GM12878 (cell line): ENCODE data around the gene TET1.

Experiments used
- CREB1 ChIP-seq: IDR thresholded peaks from 2 replicates; pipeline ENCODE4 v1.6.1; 2012; ENCODE audit warnings: low read depth, mild to moderate bottlenecking, inconsistent platforms
- ESRRA ChIP-seq: IDR thresholded peaks from 2 replicates; pipeline ENCODE4 v1.6.1; 2012; ENCODE audit warnings: mild to moderate bottlenecking, low read length, improper control_type of control experiment
- NFIC ChIP-seq: IDR thresholded peaks from 2 replicates; pipeline ENCODE4 v1.6.1; 2012; ENCODE audit warnings: low read depth, mild to moderate bottlenecking, inconsistent platforms, low read length, moderate library complexity
- POLR2A ChIP-seq: IDR thresholded peaks from 2 replicates; pipeline ENCODE4 v1.6.1; 2011; ENCODE audit warnings: low read depth, mild to moderate bottlenecking, low read length
- RAD21 ChIP-seq: IDR thresholded peaks from 2 replicates; pipeline ENCODE4 v1.6.1; 2011; ENCODE audit warnings: mild to moderate bottlenecking, low read depth, low read length, moderate library complexity; ENCODE audit not compliant: insufficient read depth
- TF ChIP-seq, protein P1 (sequence below), 3 experiments: IDR thresholded peaks in 2 of 3; conservative IDR thresholded peaks in 1 of 3; 2 replicates each; pipeline ENCODE4 v1.5.1; 2011; ENCODE audit warnings: low read depth in 3 of 3, low read length in 3 of 3, mild to moderate bottlenecking in 3 of 3, control low read depth in 2 of 3, moderate library complexity in 2 of 3, inconsistent platforms in 1 of 3, mixed read lengths in 1 of 3; ENCODE audit not compliant: control insufficient read depth in 2 of 3, insufficient read depth in 1 of 3; ENCODE audit errors: extremely low read depth in 1 of 3
- TF ChIP-seq, protein P2 (sequence below): IDR thresholded peaks from 2 replicates; pipeline ENCODE4 v1.6.1; 2012; ENCODE audit warnings: mild to moderate bottlenecking, low read depth, low read length
- TF ChIP-seq, protein P3 (sequence below): IDR thresholded peaks from 2 replicates; pipeline ENCODE4 v1.6.1; 2012; ENCODE audit warnings: low read depth, low read length, improper control_type of control experiment

DNA sequence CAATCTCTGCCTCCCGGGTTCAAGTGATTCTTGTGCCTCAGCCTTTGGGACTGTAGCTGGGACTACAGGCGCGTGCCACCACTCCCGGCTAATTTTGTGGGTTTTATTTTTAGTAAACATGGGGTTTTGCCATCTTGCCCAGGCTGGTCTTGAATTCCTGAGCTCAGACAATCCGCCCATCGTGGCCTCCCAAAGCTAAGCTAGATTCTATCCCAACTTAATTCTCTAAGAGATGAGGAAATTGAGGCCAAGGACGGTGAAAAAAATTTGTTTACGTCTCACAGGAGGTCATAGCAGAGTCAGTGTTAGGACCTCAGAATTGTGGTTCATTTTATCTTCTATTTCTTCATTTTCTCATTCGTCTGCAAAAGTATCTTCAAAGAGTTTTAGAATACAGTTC lies 167.0 kb downstream of the TET1 start:
- TF ChIP-seq POLR2A (no peak), CREB1 (no peak), RAD21 (no peak), NFIC (no peak), ESRRA (no peak)
- TF ChIP-seq, protein P1, sequence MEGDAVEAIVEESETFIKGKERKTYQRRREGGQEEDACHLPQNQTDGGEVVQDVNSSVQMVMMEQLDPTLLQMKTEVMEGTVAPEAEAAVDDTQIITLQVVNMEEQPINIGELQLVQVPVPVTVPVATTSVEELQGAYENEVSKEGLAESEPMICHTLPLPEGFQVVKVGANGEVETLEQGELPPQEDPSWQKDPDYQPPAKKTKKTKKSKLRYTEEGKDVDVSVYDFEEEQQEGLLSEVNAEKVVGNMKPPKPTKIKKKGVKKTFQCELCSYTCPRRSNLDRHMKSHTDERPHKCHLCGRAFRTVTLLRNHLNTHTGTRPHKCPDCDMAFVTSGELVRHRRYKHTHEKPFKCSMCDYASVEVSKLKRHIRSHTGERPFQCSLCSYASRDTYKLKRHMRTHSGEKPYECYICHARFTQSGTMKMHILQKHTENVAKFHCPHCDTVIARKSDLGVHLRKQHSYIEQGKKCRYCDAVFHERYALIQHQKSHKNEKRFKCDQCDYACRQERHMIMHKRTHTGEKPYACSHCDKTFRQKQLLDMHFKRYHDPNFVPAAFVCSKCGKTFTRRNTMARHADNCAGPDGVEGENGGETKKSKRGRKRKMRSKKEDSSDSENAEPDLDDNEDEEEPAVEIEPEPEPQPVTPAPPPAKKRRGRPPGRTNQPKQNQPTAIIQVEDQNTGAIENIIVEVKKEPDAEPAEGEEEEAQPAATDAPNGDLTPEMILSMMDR (IDR thresholded peaks at IDR 0.05 in 2 of 3, conservative IDR thresholded peaks at IDR 0.05 in 1 of 3; ENCODE audit: control insufficient read depth in 2 of 3, extremely low read depth in 1 of 3, insufficient read depth in 1 of 3, low read depth in 3 of 3, low read length in 3 of 3), result no peak
- TF ChIP-seq, protein P2, sequence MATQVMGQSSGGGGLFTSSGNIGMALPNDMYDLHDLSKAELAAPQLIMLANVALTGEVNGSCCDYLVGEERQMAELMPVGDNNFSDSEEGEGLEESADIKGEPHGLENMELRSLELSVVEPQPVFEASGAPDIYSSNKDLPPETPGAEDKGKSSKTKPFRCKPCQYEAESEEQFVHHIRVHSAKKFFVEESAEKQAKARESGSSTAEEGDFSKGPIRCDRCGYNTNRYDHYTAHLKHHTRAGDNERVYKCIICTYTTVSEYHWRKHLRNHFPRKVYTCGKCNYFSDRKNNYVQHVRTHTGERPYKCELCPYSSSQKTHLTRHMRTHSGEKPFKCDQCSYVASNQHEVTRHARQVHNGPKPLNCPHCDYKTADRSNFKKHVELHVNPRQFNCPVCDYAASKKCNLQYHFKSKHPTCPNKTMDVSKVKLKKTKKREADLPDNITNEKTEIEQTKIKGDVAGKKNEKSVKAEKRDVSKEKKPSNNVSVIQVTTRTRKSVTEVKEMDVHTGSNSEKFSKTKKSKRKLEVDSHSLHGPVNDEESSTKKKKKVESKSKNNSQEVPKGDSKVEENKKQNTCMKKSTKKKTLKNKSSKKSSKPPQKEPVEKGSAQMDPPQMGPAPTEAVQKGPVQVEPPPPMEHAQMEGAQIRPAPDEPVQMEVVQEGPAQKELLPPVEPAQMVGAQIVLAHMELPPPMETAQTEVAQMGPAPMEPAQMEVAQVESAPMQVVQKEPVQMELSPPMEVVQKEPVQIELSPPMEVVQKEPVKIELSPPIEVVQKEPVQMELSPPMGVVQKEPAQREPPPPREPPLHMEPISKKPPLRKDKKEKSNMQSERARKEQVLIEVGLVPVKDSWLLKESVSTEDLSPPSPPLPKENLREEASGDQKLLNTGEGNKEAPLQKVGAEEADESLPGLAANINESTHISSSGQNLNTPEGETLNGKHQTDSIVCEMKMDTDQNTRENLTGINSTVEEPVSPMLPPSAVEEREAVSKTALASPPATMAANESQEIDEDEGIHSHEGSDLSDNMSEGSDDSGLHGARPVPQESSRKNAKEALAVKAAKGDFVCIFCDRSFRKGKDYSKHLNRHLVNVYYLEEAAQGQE, result no peak
- TF ChIP-seq, protein P3, sequence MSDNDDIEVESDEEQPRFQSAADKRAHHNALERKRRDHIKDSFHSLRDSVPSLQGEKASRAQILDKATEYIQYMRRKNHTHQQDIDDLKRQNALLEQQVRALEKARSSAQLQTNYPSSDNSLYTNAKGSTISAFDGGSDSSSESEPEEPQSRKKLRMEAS, result no peak
